Non-pigmented ciliary epithelial cell (primary cell): Measurements from ENCODE around the gene NOL4L.
"Not testable (repeated sequence)": the region's sequence is repeated elsewhere in the genome, so short reads cannot be mapped to it uniquely, and the experiment has no call there.

Experiments used
- DNase-seq: peaks from one replicate; pipeline ENCODE4 v3.0.0-alpha.2; 2010; ENCODE audit warnings: low read depth

Gene NOL4L

GRCh38 chr20:32470025-32470861, 114.9 kb downstream of the NOL4L start:
- no peak for DNase-seq

GRCh38 chr20:32468860-32469259, 116.3 kb downstream of the NOL4L start:
- DNase-seq, result no peak

GRCh38 chr20:32468313-32468640, 116.9 kb downstream of the NOL4L start:
- DNase-seq, result no peak

GRCh38 chr20:32467506-32468312, 117.4 kb downstream of the NOL4L start:
- no peak for DNase-seq

GRCh38 chr20:32466739-32467505, 118.2 kb downstream of the NOL4L start:
- DNase-seq, result no peak

GRCh38 chr20:32465901-32466675, 119.0 kb downstream of the NOL4L start:
- DNase-seq, result not testable (repeated sequence)

GRCh38 chr20:32465092-32465900, 119.8 kb downstream of the NOL4L start:
- DNase-seq, result no peak

- DNase-seq, result no peak
Observed at GRCh38 chr20:32464401-32465091, 120.6 kb downstream of the NOL4L start.

- no peak for DNase-seq
Observed at GRCh38 chr20:32463642-32464400, 121.3 kb downstream of the NOL4L start.

- no peak for DNase-seq
Observed at GRCh38 chr20:32462900-32463641, 122.1 kb downstream of the NOL4L start.

GRCh38 chr20:32461836-32462600, 123.1 kb downstream of the NOL4L start:
- no peak for DNase-seq

GRCh38 chr20:32460683-32461320, 124.3 kb downstream of the NOL4L start:
- no peak for DNase-seq

GRCh38 chr20:32460231-32460630, 124.9 kb downstream of the NOL4L start:
- DNase-seq, result no peak

- DNase-seq, result no peak
Observed at GRCh38 chr20:32458837-32459220, 126.3 kb downstream of the NOL4L start.

GRCh38 chr20:32458061-32458836, 126.9 kb downstream of the NOL4L start:
- no peak for DNase-seq

GRCh38 chr20:32457479-32457986, 127.6 kb downstream of the NOL4L start:
- no peak for DNase-seq
